HG03103 (cell line): Measurements from ENCODE around the gene SFMBT2.
A peak's percentile ranks its signal among the peaks of the same experiment; 100 is the strongest.
"Not testable (repeated sequence)": the region's sequence is repeated elsewhere in the genome, so short reads cannot be mapped to it uniquely, and the experiment has no call there.

ENCODE experiments used
- ATAC-seq: cut with Tn5 transposase; IDR thresholded peaks from one replicate; pipeline ENCODE4 v1.9.1; 2021; ENCODE audit warnings: low read depth; ENCODE audit not compliant: unreplicated experiment

SFMBT2 gene

GRCh38 chr10:7333961-7334641 is 76.7 kb downstream of the SFMBT2 start:
- no peak for ATAC-seq

DNA sequence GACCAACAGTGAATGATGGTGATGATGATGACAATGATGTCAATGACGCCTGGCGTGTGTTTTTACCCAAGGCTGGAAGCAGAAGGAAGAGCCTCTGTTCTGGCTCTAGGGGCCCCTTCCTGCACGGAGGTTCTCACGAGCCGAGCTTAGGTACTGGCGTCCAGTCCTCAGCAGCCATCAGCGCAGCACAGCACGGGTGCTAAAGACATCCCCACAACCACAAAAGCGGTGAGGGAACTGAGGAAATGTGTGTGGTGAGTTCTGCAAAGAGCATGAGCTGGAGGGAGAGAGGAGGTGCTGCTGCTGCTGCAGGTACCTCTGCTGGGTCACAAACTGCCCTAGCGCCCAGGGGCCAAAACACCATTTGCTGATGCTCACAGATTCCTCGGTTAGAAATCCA is 81.6 kb downstream of the SFMBT2 start:
- ATAC-seq, result no peak

GRCh38 chr10:7327885-7328284 is 82.9 kb downstream of the SFMBT2 start:
- no peak for ATAC-seq

GRCh38 chr10:7322623-7323022 is 88.2 kb downstream of the SFMBT2 start:
- no peak for ATAC-seq

GRCh38 chr10:7320072-7320471 is 90.8 kb downstream of the SFMBT2 start:
- ATAC-seq, result no peak

- ATAC-seq, result no peak
Measured at GRCh38 chr10:7319632-7320031, 91.2 kb downstream of the SFMBT2 start.

GRCh38 chr10:7318836-7319235 is 92.0 kb downstream of the SFMBT2 start:
- no peak for ATAC-seq

DNA sequence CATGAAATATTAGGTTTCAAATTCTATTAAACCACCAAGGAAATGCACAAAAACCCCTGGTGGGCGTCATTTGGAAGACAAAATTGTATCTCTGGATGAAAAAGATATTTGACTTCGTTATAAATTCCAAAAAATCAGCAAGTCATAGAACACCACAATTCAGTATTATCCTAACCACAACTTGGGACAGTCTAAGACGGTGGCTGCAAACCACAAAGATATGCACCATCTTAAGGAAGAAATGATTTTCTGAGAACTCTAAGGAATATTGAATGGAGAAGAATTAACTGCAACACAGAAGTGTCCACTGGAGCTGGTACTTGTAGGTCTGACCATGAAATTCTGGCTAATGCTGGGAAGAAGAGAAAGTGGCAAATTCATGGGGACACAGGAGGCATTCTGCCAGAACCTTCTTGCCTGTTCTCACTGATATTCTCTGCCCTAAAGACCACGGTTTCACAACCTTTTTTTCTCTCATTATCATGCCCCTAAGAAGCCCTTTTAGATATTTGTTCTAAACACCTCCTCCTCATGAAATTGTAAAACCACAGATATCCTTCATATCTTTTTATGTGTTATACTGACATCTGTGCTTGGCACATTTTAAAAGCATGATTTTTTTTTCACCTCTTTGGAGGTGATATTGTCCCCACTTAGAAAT is 92.9 kb downstream of the SFMBT2 start:
- peak; percentile 40 for ATAC-seq

DNA sequence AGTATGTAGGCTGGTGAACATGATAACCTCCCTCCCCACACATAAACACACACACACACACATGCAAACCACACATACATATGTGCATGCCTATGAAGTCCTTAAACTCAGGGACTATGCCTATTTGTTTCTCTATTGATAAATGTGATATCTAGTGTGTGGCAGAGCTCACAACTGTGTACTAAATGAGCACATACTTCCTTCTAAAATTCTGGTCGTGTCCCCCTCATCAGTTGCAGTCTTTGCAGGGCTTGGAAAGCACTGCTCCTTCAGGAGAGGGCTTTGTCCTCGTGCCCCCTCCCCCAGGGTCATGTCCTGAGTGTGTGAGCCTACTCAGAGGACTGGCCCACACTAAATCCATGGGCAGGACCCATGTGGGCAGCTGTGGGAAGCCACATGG is 94.0 kb downstream of the SFMBT2 start:
- no peak for ATAC-seq

GRCh38 chr10:7315906-7316305 is 94.9 kb downstream of the SFMBT2 start:
- no peak for ATAC-seq

- no peak for ATAC-seq
Measured at GRCh38 chr10:7314170-7314569, 96.7 kb downstream of the SFMBT2 start.

DNA sequence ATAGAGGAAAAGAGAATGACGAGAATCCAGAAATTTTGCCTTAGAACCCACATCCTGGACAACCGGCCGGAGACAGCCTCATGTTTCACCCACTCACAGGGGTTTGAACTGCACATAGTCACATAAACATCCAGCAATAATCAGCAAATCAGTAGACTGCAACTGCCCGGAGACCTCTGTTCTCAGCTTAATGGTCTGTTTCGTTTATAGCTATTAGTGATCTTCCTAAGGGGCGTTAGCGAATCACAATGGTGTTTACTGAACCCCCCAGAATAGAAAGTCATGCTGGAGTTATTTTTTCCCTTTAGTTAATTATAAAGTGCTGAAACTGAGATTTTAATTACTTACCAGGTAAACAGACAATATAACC is 98.4 kb downstream of the SFMBT2 start:
- ATAC-seq, result no peak

- not testable (repeated sequence) for ATAC-seq
Measured at GRCh38 chr10:7311850-7312487, 98.9 kb downstream of the SFMBT2 start.

- no peak for ATAC-seq
Measured at GRCh38 chr10:7311218-7311849, 99.5 kb downstream of the SFMBT2 start.

- ATAC-seq, result no peak
Measured at GRCh38 chr10:7310076-7310475, 100.8 kb downstream of the SFMBT2 start.

GRCh38 chr10:7308826-7309225 is 102.0 kb downstream of the SFMBT2 start:
- no peak for ATAC-seq

DNA sequence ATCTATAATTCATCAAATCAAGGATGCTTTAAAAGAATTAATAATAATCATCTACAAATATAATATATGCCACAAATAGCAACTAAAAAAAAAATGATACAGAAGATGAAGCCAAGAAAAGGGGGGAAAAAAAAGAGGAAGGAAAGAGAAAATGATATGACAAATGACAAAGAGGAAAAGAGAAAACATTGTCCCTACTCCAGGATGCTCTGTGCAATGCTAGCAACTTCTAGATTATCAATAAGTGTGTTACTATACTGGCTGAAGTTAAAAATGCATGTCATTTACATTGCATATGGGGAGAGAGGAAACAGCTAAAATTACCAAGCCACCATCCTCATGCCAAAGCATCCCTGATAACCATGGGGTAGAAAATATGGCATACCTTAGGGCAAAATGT is 104.2 kb downstream of the SFMBT2 start:
- no peak for ATAC-seq

GRCh38 chr10:7306147-7306546 is 104.7 kb downstream of the SFMBT2 start:
- no peak for ATAC-seq

GRCh38 chr10:7305053-7305452 is 105.8 kb downstream of the SFMBT2 start:
- ATAC-seq, result no peak

DNA sequence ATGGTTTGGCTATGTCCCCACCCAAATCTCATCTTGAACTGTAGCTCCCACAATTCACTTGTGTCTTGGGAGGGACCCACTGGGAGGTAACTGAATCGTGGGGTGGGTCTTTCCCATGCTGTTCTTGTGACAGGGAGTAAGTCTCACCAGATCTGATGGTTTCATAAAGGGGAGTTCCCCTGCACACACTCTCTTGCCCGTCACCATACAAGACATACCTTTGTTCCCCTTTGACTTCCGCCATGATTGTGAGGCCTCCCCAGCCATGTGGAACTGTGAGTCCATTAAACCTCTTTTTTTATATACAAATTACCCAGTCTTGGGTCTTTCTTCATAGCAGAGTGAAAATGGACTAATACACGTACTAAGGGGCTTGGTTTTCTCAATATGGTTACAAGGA is 106.7 kb downstream of the SFMBT2 start:
- no peak for ATAC-seq

DNA sequence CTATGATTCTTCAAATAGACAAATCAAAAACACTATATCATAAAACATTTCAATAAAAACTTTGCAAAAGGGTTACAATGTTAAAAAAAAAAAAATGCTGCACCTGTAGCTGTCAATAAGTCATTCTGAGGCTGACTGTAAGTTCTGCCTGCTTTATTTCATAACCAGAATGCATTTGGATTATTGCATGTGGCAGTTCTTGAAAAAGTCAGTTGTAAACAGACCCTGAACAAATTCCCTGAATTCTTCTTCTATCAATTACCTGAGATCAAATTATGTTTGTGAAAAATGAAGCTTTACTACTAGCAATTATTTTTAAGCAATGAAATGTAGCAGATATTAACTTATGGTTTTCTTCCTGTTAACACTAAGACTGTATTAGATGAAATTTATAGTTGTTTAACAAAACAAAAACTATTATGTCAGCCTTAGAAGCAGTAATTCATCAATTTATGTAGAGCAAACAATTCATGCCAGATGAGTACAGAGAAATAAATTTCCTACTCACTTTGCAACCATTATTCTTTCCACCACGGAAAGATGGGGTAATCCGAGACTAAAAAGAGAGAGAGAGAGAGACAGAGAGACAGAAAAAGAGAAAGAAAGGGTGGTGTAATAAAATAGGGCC is 107.8 kb downstream of the SFMBT2 start:
- no peak for ATAC-seq
